Neural progenitor cell (in vitro differentiated cells): ENCODE measurements around the gene RNF40. TPM values are rescaled to one million over a fixed set of nuclear protein-coding genes. Genes with fewer than 3 reads are reported as not detected.
A peak's percentile ranks its signal among the peaks of the same experiment; 100 is the strongest.

Experiments
- DNase-seq: peaks from one replicate; pipeline ENCODE4 v3.0.0-alpha.2; 2016; ENCODE audit warnings: low spot score
- H2AFZ ChIP-seq: fragments of 200-600 bp; sonication (generic); replicated peaks from 2 replicates; pipeline ENCODE4 v1.6.1; 2016; ENCODE audit warnings: antibody characterized with exemption
- H3F3A ChIP-seq: fragments of 200-600 bp; sonication (generic); 2 replicates; pipeline ENCODE4 v1.6.1; 2016; ENCODE audit warnings: antibody characterized with exemption, low read depth
- H3K27ac ChIP-seq: fragments of 200-600 bp; sonication (generic); 2 replicates; pipeline ENCODE4 v1.5.1; 2016; ENCODE audit warnings: mild to moderate bottlenecking
- H3K27me3 ChIP-seq: fragments of 200-600 bp; sonication (generic); 2 replicates; pipeline ENCODE4 v1.6.1; 2016; ENCODE audit warnings: mild to moderate bottlenecking, moderate library complexity
- H3K36me3 ChIP-seq: fragments of 200-600 bp; sonication (generic); 2 replicates; pipeline ENCODE4 v1.5.1; 2016
- H3K4me1 ChIP-seq: fragments of 200-600 bp; sonication (generic); 2 replicates; pipeline ENCODE4 v1.6.1; 2016; ENCODE audit warnings: mixed run types
- H3K4me2 ChIP-seq: fragments of 200-600 bp; sonication (generic); 2 replicates; pipeline ENCODE4 v1.6.1; 2016
- H3K4me3 ChIP-seq: fragments of 200-600 bp; sonication (generic); 2 replicates; pipeline ENCODE4 v1.5.1; 2016
- H3K79me2 ChIP-seq: fragments of 200-600 bp; sonication (generic); 2 replicates; pipeline ENCODE4 v1.6.1; 2016; ENCODE audit warnings: low read depth
- H3K9ac ChIP-seq: fragments of 200-600 bp; sonication (generic); 2 replicates; pipeline ENCODE4 v1.6.1; 2016
- H3K9me3 ChIP-seq: fragments of 200-600 bp; sonication (generic); 2 replicates; pipeline ENCODE4 v1.5.1; 2016; ENCODE audit warnings: low read depth
- H4K20me1 ChIP-seq: fragments of 200-600 bp; sonication (generic); 2 replicates; pipeline ENCODE4 v1.6.1; 2016; ENCODE audit warnings: low read depth
- H3K27ac Mint-ChIP-seq: 3 replicates; pipeline ENCODE4 v1.8.0; 2021; ENCODE audit warnings: mixed read lengths
- H3K27me3 Mint-ChIP-seq: 2 replicates; pipeline ENCODE4 v1.8.0; 2022; ENCODE audit warnings: low read depth, mild to moderate bottlenecking, inconsistent platforms, moderate library complexity, mixed read lengths; ENCODE audit not compliant: insufficient read depth
- H3K36me3 Mint-ChIP-seq: 3 replicates; pipeline ENCODE4 v1.8.0; 2021; ENCODE audit warnings: mixed read lengths
- H3K4me1 Mint-ChIP-seq: 3 replicates; pipeline ENCODE4 v1.8.0; 2021; ENCODE audit warnings: mixed read lengths
- H3K4me3 Mint-ChIP-seq: 3 replicates; pipeline ENCODE4 v1.8.0; 2021; ENCODE audit warnings: mild to moderate bottlenecking, moderate library complexity, mixed read lengths
- H3K9me3 Mint-ChIP-seq: 3 replicates; pipeline ENCODE4 v1.8.0; 2020; ENCODE audit warnings: mixed read lengths
- EZH2 ChIP-seq: fragments of 200-600 bp; sonication (generic); IDR thresholded peaks from 2 replicates; pipeline ENCODE4 v1.6.1; 2017; ENCODE audit warnings: antibody characterized with exemption, mild to moderate bottlenecking, moderate library complexity
- EZH2phosphoT487 ChIP-seq: fragments of 200-600 bp; sonication (generic); IDR thresholded peaks from 2 replicates; pipeline ENCODE4 v1.6.1; 2017; ENCODE audit warnings: antibody characterized with exemption
- total RNA-seq: library from RNA; depleted of rRNA; stranded (reverse); fragments of >200 nt; gene quantifications from 2 replicates; pipeline ENCODE4 v1.2.3, GENCODE V29; 2015; ENCODE audit warnings: low replicate concordance
- TF ChIP-seq, protein P1 (sequence below): fragments of 200-600 bp; sonication (generic); IDR thresholded peaks from 2 replicates; pipeline ENCODE4 v1.5.1; 2017; ENCODE audit warnings: antibody characterized with exemption, mild to moderate bottlenecking

RNF40 gene
- total RNA-seq, 1 donor from 2014 or later = 45.6 TPM

- Mint-ChIP-seq H3K4me3 (no peak overlapping the region), H3K36me3 (peaks cover 28% of the 10 kb centered on the region), H3K27me3 (peaks cover 18% of the 10 kb centered on the region), H3K4me1 (peaks cover 8% of the 10 kb centered on the region), H3K27ac (peak overlapping the region; percentile 40), H3K9me3 (no peaks in the 10 kb centered on the region)
- H2AFZ ChIP-seq = no peak overlapping the region
- H3K27me3 ChIP-seq = no peaks in the 10 kb centered on the region
- H3K27ac ChIP-seq = no peak overlapping the region
- H3K9ac ChIP-seq = no peak overlapping the region
- no peak for DNase-seq
- peaks cover 25% of the 10 kb centered on the region for H3F3A ChIP-seq
- no peaks in the 10 kb centered on the region for H3K9me3 ChIP-seq
- no peaks in the 10 kb centered on the region for H3K4me1 ChIP-seq
- no peak overlapping the region for H3K4me3 ChIP-seq
- no peak overlapping the region for H3K4me2 ChIP-seq
- peaks cover 8% of the 10 kb centered on the region for H3K79me2 ChIP-seq
- H4K20me1 ChIP-seq = peaks cover 24% of the 10 kb centered on the region
- no peaks in the 10 kb centered on the region for H3K36me3 ChIP-seq
- TF ChIP-seq EZH2 (no peak), EZH2phosphoT487 (no peak)
- TF ChIP-seq, protein P1, sequence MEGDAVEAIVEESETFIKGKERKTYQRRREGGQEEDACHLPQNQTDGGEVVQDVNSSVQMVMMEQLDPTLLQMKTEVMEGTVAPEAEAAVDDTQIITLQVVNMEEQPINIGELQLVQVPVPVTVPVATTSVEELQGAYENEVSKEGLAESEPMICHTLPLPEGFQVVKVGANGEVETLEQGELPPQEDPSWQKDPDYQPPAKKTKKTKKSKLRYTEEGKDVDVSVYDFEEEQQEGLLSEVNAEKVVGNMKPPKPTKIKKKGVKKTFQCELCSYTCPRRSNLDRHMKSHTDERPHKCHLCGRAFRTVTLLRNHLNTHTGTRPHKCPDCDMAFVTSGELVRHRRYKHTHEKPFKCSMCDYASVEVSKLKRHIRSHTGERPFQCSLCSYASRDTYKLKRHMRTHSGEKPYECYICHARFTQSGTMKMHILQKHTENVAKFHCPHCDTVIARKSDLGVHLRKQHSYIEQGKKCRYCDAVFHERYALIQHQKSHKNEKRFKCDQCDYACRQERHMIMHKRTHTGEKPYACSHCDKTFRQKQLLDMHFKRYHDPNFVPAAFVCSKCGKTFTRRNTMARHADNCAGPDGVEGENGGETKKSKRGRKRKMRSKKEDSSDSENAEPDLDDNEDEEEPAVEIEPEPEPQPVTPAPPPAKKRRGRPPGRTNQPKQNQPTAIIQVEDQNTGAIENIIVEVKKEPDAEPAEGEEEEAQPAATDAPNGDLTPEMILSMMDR = no peak
Measured at GRCh38 chr16:30771726-30772125, 9.6 kb downstream of the RNF40 start.

- H3F3A ChIP-seq = peaks cover 45% of the 10 kb centered on the region
- TF ChIP-seq EZH2phosphoT487 = no peak
- no peak for TF ChIP-seq EZH2
- TF ChIP-seq, protein P1 = no peak
- Mint-ChIP-seq H3K9me3 (no peaks in the 10 kb centered on the region), H3K27ac (no peak overlapping the region), H3K4me1 (peaks cover 22% of the 10 kb centered on the region), H3K4me3 (no peak overlapping the region), H3K27me3 (peaks cover 21% of the 10 kb centered on the region), H3K36me3 (peaks cover 27% of the 10 kb centered on the region)
- peaks cover 9% of the 10 kb centered on the region for H3K79me2 ChIP-seq
- no peaks in the 10 kb centered on the region for H3K9me3 ChIP-seq
- H2AFZ ChIP-seq = no peak overlapping the region
- no peak overlapping the region for H3K9ac ChIP-seq
- DNase-seq = no peak
- no peak overlapping the region for H3K27ac ChIP-seq
- H3K36me3 ChIP-seq = no peaks in the 10 kb centered on the region
- peaks cover 45% of the 10 kb centered on the region for H4K20me1 ChIP-seq
- H3K4me1 ChIP-seq = peaks cover 6% of the 10 kb centered on the region
- H3K4me2 ChIP-seq = no peak overlapping the region
- no peak overlapping the region for H3K4me3 ChIP-seq
- H3K27me3 ChIP-seq = no peaks in the 10 kb centered on the region
Measured at GRCh38 chr16:30773826-30774225, 11.7 kb downstream of the RNF40 start.

- peak overlapping the region; percentile 79 for H3K4me3 ChIP-seq
- Mint-ChIP-seq H3K9me3 (no peaks in the 10 kb centered on the region), H3K4me1 (peaks cover 26% of the 10 kb centered on the region), H3K27me3 (peaks cover 19% of the 10 kb centered on the region), H3K36me3 (peaks cover 24% of the 10 kb centered on the region), H3K27ac (no peak overlapping the region), H3K4me3 (peak overlapping the region; percentile 96)
- peaks cover 50% of the 10 kb centered on the region for H4K20me1 ChIP-seq
- H3K4me2 ChIP-seq = peak overlapping the region; percentile 100
- no peaks in the 10 kb centered on the region for H3K27me3 ChIP-seq
- peaks cover 52% of the 10 kb centered on the region for H3F3A ChIP-seq
- H3K36me3 ChIP-seq = no peaks in the 10 kb centered on the region
- no peak overlapping the region for H2AFZ ChIP-seq
- H3K27ac ChIP-seq = no peak overlapping the region
- H3K79me2 ChIP-seq = peaks cover 9% of the 10 kb centered on the region
- TF ChIP-seq, protein P1 = no peak
- TF ChIP-seq EZH2 (no peak), EZH2phosphoT487 (no peak)
- H3K9ac ChIP-seq = no peak overlapping the region
- peaks cover 11% of the 10 kb centered on the region for H3K4me1 ChIP-seq
- peak; percentile 21 for DNase-seq
- H3K9me3 ChIP-seq = no peaks in the 10 kb centered on the region
Measured at GRCh38 chr16:30774367-30775130, 12.4 kb downstream of the RNF40 start.
